Measurements from ENCODE around the gene CHN1.

The CHN1 gene

DNA sequence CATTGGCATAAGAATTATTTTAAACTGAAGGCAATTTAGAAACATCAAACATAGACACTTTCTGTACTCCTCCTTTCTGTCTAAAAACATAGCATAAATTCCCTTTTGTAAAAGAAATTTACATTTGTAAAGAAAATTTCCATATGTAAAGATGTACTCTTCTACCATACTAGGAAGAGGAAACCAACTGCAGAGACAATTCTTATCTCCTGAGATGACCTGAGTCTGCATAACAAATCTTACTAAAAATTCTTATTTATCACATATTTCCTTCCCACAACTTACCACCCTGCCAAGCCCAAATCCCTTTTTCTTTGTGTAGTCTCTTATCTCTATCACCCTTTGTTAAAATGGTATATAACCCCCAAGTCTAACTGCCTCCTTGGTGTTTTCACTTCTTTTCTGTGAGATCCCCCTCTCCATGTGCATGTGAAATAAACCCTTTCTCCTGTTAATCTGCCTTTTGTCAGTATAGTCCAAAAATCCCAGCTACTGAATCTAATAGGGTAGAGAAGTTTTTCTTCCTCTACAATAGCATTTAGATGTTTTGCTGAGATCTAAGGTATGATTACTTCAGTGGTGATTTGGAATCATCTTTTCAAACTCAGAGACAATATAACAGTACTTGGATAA, 81.0 kb downstream of the CHN1 start:
- no peak for DNase-seq (ENCODE audit: low spot score)

DNA sequence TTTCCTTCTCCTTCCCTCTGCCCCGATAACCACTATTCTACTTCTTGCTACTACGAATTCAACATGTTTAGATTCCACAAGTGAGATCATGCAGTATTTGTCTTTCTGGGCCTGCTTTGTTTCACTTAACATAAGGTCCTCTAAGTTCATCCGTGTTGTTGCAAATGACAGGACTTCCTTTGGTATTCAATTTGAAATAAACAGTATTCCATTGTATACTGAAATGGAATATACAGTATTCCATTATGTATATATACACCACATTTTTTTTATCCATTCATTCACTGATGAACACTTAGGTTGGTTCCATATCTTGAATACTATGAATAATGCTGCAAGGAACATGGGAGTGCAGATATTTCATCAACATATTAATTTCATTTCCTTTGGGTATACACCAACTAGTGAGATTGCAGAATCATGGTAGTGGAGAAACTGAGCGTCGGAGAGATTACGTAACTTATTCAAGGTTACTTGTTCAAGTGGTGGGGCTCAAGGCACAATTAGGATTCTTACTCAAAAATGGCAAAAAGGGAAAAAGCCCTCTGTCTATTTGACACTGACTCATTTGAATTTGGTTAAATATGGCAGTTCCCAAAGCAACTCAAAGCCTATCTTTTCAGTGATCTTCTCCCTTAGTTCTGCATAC, 85.1 kb downstream of the CHN1 start:
- no peak for DNase-seq (ENCODE audit: low spot score)

DNA sequence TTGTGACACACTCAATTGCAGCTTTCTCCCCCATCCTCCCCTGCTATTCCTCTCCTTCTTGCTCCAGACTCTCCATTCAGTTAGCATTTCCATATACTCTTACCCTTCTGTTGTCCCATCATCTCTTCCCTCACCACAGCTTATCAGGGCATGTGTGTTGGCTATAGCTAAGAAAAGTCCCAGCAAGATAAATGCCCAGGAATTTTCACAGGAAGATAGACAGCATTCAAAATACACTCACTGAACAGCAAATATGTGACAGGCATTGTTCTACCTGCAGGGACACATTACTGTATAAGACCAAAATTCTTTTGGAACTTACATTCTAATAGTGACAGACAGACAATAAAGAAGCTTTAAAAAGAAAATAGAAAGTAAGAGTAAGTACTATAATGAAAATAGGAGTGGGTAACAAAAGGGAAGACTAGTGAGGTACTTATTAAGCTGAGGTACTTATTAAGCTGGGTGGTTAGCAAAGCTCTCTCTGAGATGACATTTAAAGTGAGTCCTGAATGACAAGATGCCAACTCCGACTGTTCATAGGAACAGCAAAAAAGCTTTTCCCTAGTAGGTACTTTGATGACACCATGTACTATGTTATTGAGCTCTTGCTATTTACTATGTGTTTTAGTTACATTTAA, 86.2 kb downstream of the CHN1 start:
- DNase-seq (ENCODE audit: low spot score), result no peak

GRCh38 chr2:174916270-174916930, 88.8 kb downstream of the CHN1 start:
- DNase-seq (ENCODE audit: low spot score), result no peak

- DNase-seq (ENCODE audit: low spot score), result no peak
These were observed 90.1 kb downstream of the CHN1 start for GRCh38 chr2:174914853-174915760.

DNA sequence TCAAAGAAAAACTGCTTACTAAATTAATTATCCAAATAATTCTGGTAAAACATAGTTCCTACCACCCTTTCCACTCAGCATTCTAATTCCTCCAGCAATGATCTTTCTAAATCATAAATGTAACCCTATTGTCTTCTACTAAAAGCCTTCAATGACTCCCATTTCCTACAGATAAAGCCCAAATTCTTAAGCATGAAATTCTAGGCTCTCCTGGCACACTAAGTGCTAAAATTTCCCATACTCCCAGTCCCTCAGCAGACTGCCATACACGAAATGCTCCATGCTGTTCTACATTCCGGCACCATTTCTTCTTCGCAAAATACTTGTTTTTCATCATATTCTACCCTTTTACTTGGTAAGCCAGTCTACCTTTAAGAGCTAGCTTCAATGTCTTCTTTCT, 96.9 kb downstream of the CHN1 start:
- DNase-seq (ENCODE audit: low spot score), result no peak

- no peak for DNase-seq (ENCODE audit: low spot score)
These were observed 102.0 kb downstream of the CHN1 start for GRCh38 chr2:174903264-174903556.

DNA sequence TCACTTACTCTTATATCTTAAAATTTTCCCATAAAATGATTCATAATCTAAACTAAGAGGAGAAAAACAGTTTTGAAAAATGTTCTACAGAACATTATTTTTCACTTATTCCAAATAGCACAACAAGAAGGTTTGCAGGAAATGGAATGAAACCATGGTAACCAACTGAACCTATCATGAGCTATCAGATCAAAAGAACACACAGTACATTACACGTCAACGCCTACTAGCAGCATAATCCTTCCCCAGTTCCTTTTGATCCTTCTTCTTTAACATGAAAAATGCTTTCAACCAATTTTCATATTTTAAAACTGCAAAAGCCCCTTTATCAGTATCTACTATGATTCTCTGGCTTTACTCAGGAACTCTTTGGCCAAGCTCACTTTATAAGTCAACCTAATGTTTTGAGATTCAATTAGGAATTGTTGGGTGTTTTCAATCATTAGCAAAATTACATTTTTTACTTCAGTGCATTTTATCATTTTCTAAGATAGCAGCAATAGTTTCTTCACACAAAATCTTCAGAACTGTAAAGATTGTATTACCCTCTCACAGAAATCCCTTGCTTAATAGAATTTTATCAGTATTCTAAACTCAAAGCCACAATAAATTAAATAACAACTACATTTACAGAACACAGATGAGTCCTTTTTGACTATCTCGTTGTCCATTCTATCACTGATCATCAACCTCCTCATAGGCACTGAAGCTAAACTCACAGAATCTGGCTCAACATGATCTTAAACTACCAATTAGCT, 102.5 kb downstream of the CHN1 start:
- no peak for DNase-seq (ENCODE audit: low spot score)

GRCh38 chr2:174901075-174901474, 104.1 kb downstream of the CHN1 start:
- DNase-seq (ENCODE audit: low spot score), result peak; percentile 40

DNA sequence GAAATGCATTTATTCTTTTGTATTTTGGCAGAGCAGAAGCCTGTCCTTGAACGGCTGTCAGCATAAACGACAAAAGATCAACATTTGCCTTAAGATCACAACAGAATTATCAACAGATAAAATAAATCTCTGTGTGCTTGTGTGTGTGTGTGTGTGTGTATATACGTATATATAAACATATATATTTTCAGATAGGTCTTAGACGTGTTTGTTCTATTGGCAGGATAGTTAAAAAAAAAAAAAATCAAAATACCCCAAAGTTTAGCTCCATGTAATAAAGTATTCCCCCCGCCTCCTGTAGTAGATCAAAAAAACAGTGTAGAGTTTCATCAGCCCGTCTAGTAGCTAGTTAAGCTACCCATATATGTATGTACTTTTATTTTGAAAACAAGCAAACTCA, 107.9 kb downstream of the CHN1 start:
- no peak for DNase-seq (ENCODE audit: low spot score)

GRCh38 chr2:174893018-174893417, 112.2 kb downstream of the CHN1 start:
- no peak for DNase-seq (ENCODE audit: low spot score)

DNA sequence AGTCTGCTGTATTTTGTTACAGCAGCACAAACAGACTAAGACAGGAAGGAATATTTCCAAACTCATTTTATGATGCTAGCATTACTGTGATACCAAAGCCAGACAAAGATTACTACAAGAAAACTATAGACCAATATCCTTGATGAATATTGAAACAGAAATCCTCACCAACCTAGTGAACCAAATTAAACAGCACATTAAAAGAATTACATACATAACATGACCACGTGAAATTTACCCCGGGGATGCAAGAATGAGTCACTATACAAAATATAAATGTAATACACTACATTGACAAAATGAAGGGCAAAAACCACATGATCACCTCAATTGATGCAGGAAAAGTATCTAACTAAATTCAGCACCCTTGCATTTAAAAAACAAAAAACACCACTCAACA, 112.6 kb downstream of the CHN1 start:
- DNase-seq (ENCODE audit: low spot score), result no peak

DNA sequence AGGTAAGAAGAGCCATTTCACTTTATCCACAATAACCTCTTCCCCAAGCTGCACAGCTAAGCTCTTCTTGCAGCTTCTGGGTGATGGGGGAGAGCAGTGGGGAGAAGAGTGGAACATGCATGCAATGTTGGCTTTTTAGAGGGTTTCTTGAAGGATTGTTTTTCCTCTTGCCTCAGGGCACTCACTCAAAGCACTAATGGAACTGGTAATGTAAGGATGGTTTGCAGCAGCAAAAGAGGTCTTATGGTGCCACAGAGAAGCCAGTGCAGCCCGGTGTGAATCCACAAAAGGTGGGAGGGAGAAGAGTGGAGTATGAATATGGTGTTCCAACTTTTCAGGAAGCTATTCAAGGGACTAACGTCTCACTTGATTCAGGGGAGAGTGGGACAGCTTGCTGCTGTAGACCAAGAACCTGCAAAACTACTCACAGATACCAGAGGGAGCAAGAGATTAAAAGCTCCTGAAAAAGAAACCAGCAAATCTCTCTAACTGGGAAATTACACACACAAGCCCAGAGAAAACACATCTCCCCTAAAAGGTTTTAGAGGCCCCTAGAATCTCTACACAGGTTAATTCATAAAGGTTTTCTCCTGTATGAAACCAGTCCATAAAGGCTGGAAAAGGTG, 116.4 kb downstream of the CHN1 start:
- no peak for DNase-seq (ENCODE audit: low spot score)

DNA sequence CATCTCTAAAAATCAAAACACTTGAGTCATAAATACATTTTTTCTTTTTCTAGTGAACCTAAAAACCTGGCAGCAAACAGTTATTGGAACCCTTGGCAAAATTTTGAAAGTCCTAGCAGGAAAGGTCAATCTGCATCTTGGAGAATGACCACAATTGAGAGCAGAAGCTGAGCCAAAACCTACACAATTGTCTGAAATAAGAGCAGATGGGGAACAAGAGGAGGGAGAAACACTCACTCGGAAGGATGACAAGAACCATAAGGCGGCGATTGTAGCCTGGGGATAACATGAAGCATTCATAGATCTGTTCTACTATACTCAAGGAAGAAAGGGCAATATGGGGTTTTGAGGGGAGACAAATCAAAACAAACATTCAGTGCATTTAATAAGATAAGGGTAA, 117.0 kb downstream of the CHN1 start:
- no peak for DNase-seq (ENCODE audit: low spot score)

DNA sequence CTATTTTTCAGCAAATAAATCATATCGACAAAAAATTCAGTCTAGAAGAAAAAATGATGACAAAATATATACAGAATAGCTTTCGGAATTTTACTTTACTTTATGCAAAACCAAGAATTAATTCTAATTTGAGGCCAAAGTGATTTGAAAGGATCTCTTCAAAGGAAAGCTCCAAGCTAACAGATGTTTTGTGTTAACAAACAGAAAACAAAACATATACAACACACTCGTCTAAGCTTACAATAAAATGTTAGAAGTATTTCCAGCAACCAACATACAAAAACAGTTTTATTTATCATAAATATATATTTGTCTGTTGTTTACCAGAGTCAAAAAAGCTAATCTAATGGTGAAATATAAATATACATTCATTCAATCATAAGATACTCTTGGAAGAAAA, 122.8 kb downstream of the CHN1 start:
- no peak for DNase-seq (ENCODE audit: low spot score)

DNA sequence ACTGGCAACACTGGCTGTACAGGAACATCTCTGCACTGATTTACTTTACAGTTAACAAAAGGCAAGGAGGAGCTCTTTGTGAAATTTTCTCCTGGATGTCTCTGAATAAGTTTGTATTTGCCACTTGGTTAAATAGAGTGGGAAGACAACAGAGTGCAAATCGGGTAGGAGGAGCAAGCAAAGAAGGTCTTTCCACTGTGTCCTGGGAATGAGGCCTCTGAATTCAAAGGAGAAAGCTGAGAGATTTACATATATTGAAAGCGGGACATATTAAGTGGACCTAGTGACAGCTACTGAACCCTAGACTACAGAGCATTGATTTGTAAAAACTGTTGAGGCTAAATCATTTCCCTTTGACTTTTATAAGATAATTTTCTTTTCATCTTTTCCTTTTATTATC, 123.5 kb downstream of the CHN1 start:
- no peak for DNase-seq (ENCODE audit: low spot score)

- peak; percentile 45 for DNase-seq (ENCODE audit: low spot score)
These were observed 126.5 kb downstream of the CHN1 start for GRCh38 chr2:174878537-174879147.

GRCh38 chr2:174877751-174878150, 127.4 kb downstream of the CHN1 start:
- no peak for DNase-seq (ENCODE audit: low spot score)

DNA sequence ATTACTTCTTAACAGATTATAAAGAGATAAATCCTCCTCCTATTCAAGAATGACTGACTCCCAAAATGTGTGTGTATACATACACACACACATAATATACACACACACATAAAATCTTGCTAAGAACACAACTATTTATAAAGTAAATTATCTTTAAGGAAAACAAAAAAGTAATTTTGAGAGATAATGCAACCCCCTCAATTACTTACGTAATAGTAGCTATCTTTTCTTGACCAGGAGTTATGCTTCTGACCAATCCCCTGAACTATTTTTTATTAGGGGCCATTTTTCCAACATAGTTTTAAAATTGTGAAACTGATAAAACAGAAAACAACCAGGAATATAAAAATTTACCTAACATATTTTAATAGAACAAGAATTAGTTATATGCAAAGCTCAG, 127.9 kb downstream of the CHN1 start:
- no peak for DNase-seq (ENCODE audit: low spot score)

DNA sequence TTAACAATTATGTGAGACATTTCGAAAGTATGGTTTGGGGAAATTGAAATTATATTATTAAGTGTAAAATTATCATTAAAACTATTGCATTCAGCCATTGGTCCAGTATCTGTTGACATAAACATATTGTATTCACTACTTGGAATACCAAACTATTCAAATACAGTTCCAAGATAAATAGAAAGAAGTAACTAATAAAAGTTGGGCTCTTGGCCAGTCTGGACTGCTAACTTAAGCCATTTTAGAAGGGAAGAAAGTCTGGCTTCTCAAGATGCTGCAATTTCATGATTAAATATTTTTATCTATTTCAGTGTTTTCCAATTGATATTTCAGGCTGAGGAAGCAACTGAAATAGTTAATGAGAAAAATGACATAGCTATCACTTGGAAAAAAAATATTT, 131.1 kb downstream of the CHN1 start:
- no peak for DNase-seq (ENCODE audit: low spot score)

- peak; percentile 5 for DNase-seq (ENCODE audit: low spot score)
These were observed 131.7 kb downstream of the CHN1 start for GRCh38 chr2:174873471-174873870.
